Osteoblast (primary cell): ENCODE data around the gene KAZN. TPM values are rescaled to one million over a fixed set of nuclear protein-coding genes. Genes with fewer than 3 reads are reported as not detected.

Experiments used
- DNase-seq: peaks from one replicate; pipeline ENCODE4 v3.0.0; 2011; ENCODE audit warnings: low spot score, mixed read lengths; ENCODE audit not compliant: insufficient read length; ENCODE audit errors: missing footprints
- H2AFZ ChIP-seq: 2 replicates; pipeline ENCODE4 v1.6.0; 2011; ENCODE audit warnings: mild to moderate bottlenecking, low read length
- H3K27ac ChIP-seq: 2 replicates; pipeline ENCODE4 v1.5.1; 2011; ENCODE audit warnings: mild to moderate bottlenecking, low read depth, low read length, moderate library complexity
- H3K27me3 ChIP-seq: 2 replicates; pipeline ENCODE4 v1.6.0; 2012; ENCODE audit warnings: mild to moderate bottlenecking, control low read depth, inconsistent platforms, low read length, moderate library complexity; ENCODE audit not compliant: insufficient read depth
- H3K36me3 ChIP-seq: 2 replicates; pipeline ENCODE4 v1.5.1; 2011; ENCODE audit warnings: mild to moderate bottlenecking, low read length, control low read depth, moderate library complexity; ENCODE audit not compliant: insufficient read depth
- H3K4me1 ChIP-seq: 2 replicates; pipeline ENCODE4 v1.5.1; 2011; ENCODE audit warnings: mild to moderate bottlenecking, low read length, control low read depth, moderate library complexity; ENCODE audit not compliant: insufficient read depth
- H3K4me2 ChIP-seq: 2 replicates; pipeline ENCODE4 v1.6.0; 2011; ENCODE audit warnings: mild to moderate bottlenecking, low read length; ENCODE audit not compliant: insufficient read depth
- H3K4me3 ChIP-seq: fragments of 200-600 bp; sonication (generic); 3 replicates; pipeline ENCODE4 v1.5.1; 2012; ENCODE audit warnings: mild to moderate bottlenecking, low read length, inconsistent platforms; ENCODE audit not compliant: insufficient read depth
- H3K79me2 ChIP-seq: 2 replicates; pipeline ENCODE4 v1.6.0; 2012; ENCODE audit warnings: mild to moderate bottlenecking, low read length, control low read depth, inconsistent platforms; ENCODE audit not compliant: insufficient read depth
- H3K9me3 ChIP-seq: 2 replicates; pipeline ENCODE4 v1.5.1; 2011; ENCODE audit warnings: low read depth, low read length, control low read depth
- H4K20me1 ChIP-seq: 2 replicates; pipeline ENCODE4 v1.6.0; 2012; ENCODE audit warnings: mild to moderate bottlenecking, low read length, control low read depth; ENCODE audit not compliant: insufficient read depth
- CTCF ChIP-seq: IDR thresholded peaks from 2 replicates; pipeline ENCODE4 v1.5.1; 2011; ENCODE audit warnings: mild to moderate bottlenecking, low read depth, low read length, moderate library complexity; ENCODE audit errors: extremely low read depth
- total RNA-seq: library from RNA; depleted of rRNA; stranded (reverse); fragments of >200 nt; gene quantifications from 2 replicates; pipeline ENCODE4 v1.2.3, GENCODE V29; 2012

The KAZN gene
- total RNA-seq, 1 donor: 9.0 TPM

- DNase-seq: peak; percentile 50
- H3K79me2 ChIP-seq: no peaks in the 10 kb centered on the region
- H3K27me3 ChIP-seq: no peaks in the 10 kb centered on the region
- H3K4me2 ChIP-seq: no peak overlapping the region
- H3K4me1 ChIP-seq: no peaks in the 10 kb centered on the region
- no peak overlapping the region for H3K4me3 ChIP-seq
- peak overlapping the region; percentile 35 for H2AFZ ChIP-seq
- no peak overlapping the region for H3K27ac ChIP-seq
- H3K36me3 ChIP-seq: no peaks in the 10 kb centered on the region
- H3K9me3 ChIP-seq: no peaks in the 10 kb centered on the region
- TF ChIP-seq CTCF: no peak
- H4K20me1 ChIP-seq: no peaks in the 10 kb centered on the region
Observed at GRCh38 chr1:15088281-15088971, 489.9 kb downstream of the KAZN start.

- Histone ChIP-seq H2AFZ (no peak overlapping the region), H3K4me2 (no peak overlapping the region)
- DNase-seq: no peak
Observed at GRCh38 chr1:15089258-15089992, 490.9 kb downstream of the KAZN start.

GRCh38 chr1:15090373-15090772 lies 491.9 kb downstream of the KAZN start:
- H4K20me1 ChIP-seq: no peaks in the 10 kb centered on the region
- no peaks in the 10 kb centered on the region for H3K27me3 ChIP-seq
- no peaks in the 10 kb centered on the region for H3K9me3 ChIP-seq
- TF ChIP-seq CTCF: no peak
- H3K27ac ChIP-seq: no peak overlapping the region
- no peak overlapping the region for H2AFZ ChIP-seq
- H3K4me2 ChIP-seq: no peak overlapping the region
- no peaks in the 10 kb centered on the region for H3K4me1 ChIP-seq
- H3K36me3 ChIP-seq: no peaks in the 10 kb centered on the region
- DNase-seq: no peak
- H3K79me2 ChIP-seq: no peaks in the 10 kb centered on the region
- H3K4me3 ChIP-seq: no peak overlapping the region

More at GRCh38 chr1:15089258-15089992, 490.9 kb downstream of the KAZN start:
- Histone ChIP-seq H3K9me3 (no peaks in the 10 kb centered on the region), H3K27ac (no peak overlapping the region), H3K4me1 (no peaks in the 10 kb centered on the region), H3K27me3 (no peaks in the 10 kb centered on the region), H3K36me3 (no peaks in the 10 kb centered on the region), H4K20me1 (no peaks in the 10 kb centered on the region), H3K79me2 (no peaks in the 10 kb centered on the region), H3K4me3 (no peak overlapping the region)
- no peak for TF ChIP-seq CTCF

GRCh38 chr1:15094056-15094455 lies 495.6 kb downstream of the KAZN start:
- Histone ChIP-seq H3K4me1 (no peaks in the 10 kb centered on the region), H2AFZ (no peak overlapping the region), H3K79me2 (no peaks in the 10 kb centered on the region), H3K27ac (no peak overlapping the region), H3K36me3 (no peaks in the 10 kb centered on the region), H4K20me1 (no peaks in the 10 kb centered on the region), H3K4me2 (no peak overlapping the region), H3K9me3 (no peaks in the 10 kb centered on the region), H3K4me3 (no peak overlapping the region), H3K27me3 (no peaks in the 10 kb centered on the region)
- TF ChIP-seq CTCF: no peak
- no peak for DNase-seq
